H1 (cell line): ENCODE measurements around the gene DYNC1I2. TPM values are rescaled to one million over a fixed set of nuclear protein-coding genes. Genes with fewer than 3 reads are reported as not detected.

Source experiments
- CTCF ChIA-PET: fragments of 300-600 bp; sonication (Branson Sonifier 250); formaldehyde crosslinking; loops from one replicate; lab custom pipeline; 2021; ENCODE audit not compliant: partially characterized antibody; lab: Charles Lee
- POLR2A ChIA-PET: fragments of 300-600 bp; sonication (Branson Sonifier 250); formaldehyde crosslinking; loops from one replicate; lab custom pipeline; 2021; ENCODE audit warnings: inconsistent platforms; ENCODE audit not compliant: partially characterized antibody; lab: Charles Lee
- DNase-seq, 2 experiments: peaks; one replicate each; pipeline versions ENCODE4 v3.0.0 to v3.0.0-alpha.2; 2010 to 2022; ENCODE audit warnings: low spot score in 2 of 2, low read depth in 1 of 2, mixed read lengths in 1 of 2
- FAIRE-seq: peaks from 2 replicates; lab custom pipeline; 2011; peaks lifted over from hg19 to GRCh38; lab: Jason Lieb, UNC
- H2AFZ ChIP-seq: 2 replicates; pipeline ENCODE4 v1.8.1; 2012; ENCODE audit warnings: low read length, inconsistent platforms
- H2AK5ac ChIP-seq: 2 replicates; pipeline ENCODE4 v1.6.1; 2013; ENCODE audit warnings: low read depth, low read length
- H2BK120ac ChIP-seq: replicated peaks from 2 replicates; pipeline ENCODE3; 2013; ENCODE audit warnings: low read depth, low read length, inconsistent platforms
- H2BK12ac ChIP-seq: 2 replicates; pipeline ENCODE4 v1.6.1; 2013; ENCODE audit warnings: low read depth, low read length
- H2BK15ac ChIP-seq: 2 replicates; pipeline ENCODE4 v1.6.1; 2013; ENCODE audit warnings: low read length
- H2BK20ac ChIP-seq: 2 replicates; pipeline ENCODE4 v1.6.1; 2013; ENCODE audit warnings: low read length
- H2BK5ac ChIP-seq: 2 replicates; pipeline ENCODE4 v1.6.1; 2013; ENCODE audit warnings: low read depth, low read length
- H3K14ac ChIP-seq: 2 replicates; pipeline ENCODE4 v1.6.1; 2013; ENCODE audit warnings: inconsistent platforms; ENCODE audit not compliant: insufficient read length
- H3K18ac ChIP-seq: 2 replicates; pipeline ENCODE4 v1.6.1; 2013; ENCODE audit warnings: low read length; ENCODE audit errors: extremely low read depth
- H3K23ac ChIP-seq: 2 replicates; pipeline ENCODE4 v1.6.1; 2013; ENCODE audit warnings: inconsistent platforms; ENCODE audit not compliant: insufficient read length
- H3K23me2 ChIP-seq: 2 replicates; pipeline ENCODE4 v1.6.1; 2013; ENCODE audit warnings: low read depth, low read length
- H3K27ac ChIP-seq: 2 replicates; pipeline ENCODE4 v1.6.1; 2011; ENCODE audit warnings: low read depth, low read length, inconsistent platforms
- H3K27me3 ChIP-seq, 4 experiments: replicated peaks in 1 of 4; 1 replicate in 1 of 4; 2 replicates in 3 of 4; pipeline versions ENCODE4 v1.6.1 to v1.8.1; 2011 to 2013; ENCODE audit warnings: low read length in 3 of 4, mild to moderate bottlenecking in 3 of 4, inconsistent platforms in 2 of 4, mixed read lengths in 2 of 4, moderate library complexity in 1 of 4; ENCODE audit not compliant: control insufficient read depth in 3 of 4, insufficient read depth in 3 of 4; ENCODE audit errors: extremely low read depth in 1 of 4
- H3K36me3 ChIP-seq, 4 experiments: 2 replicates each; pipeline versions ENCODE4 v1.6.1 to v1.8.1; 2011 to 2013; ENCODE audit warnings: mild to moderate bottlenecking in 4 of 4, low read length in 3 of 4, moderate library complexity in 2 of 4, control low read depth in 1 of 4, inconsistent platforms in 1 of 4; ENCODE audit not compliant: insufficient read depth in 4 of 4, control insufficient read depth in 2 of 4
- H3K4ac ChIP-seq: replicated peaks from 2 replicates; pipeline ENCODE3; 2013; ENCODE audit warnings: low read length, low read depth, mixed read lengths, inconsistent platforms; ENCODE audit not compliant: insufficient read length
- H3K4me1 ChIP-seq, 4 experiments: replicated peaks in 1 of 4; 1 replicate in 1 of 4; 2 replicates in 3 of 4; pipeline versions ENCODE4 v1.6.1 to v1.8.1; 2011 to 2013; ENCODE audit warnings: low read length in 3 of 4, inconsistent platforms in 2 of 4, mixed read lengths in 1 of 4; ENCODE audit not compliant: insufficient read depth in 4 of 4, control insufficient read depth in 3 of 4
- H3K4me2 ChIP-seq, 2 experiments: 2 replicates each; pipeline versions ENCODE4 v1.6.1 to v1.8.1; 2011 to 2013; ENCODE audit warnings: low read depth in 2 of 2, low read length in 2 of 2, control low read depth in 1 of 2, inconsistent platforms in 1 of 2, mild to moderate bottlenecking in 1 of 2; ENCODE audit not compliant: insufficient read depth in 1 of 2
- H3K4me3 ChIP-seq, 4 experiments: fragments of 200-600, 300-600 bp in 1 of 4; sonication (generic), shearing (Covaris generic), sonication (Bioruptor Twin) in 1 of 4; 2 replicates each; pipeline versions ENCODE4 v1.5.1 to v1.8.1; 2011 to 2016; ENCODE audit warnings: low read length in 4 of 4, low read depth in 3 of 4, control low read depth in 2 of 4, inconsistent platforms in 2 of 4, mild to moderate bottlenecking in 2 of 4, mixed read lengths in 1 of 4, moderate library complexity in 1 of 4; ENCODE audit not compliant: insufficient read depth in 2 of 4; ENCODE audit errors: extremely low read depth in 1 of 4
- H3K56ac ChIP-seq: replicated peaks from 2 replicates; pipeline ENCODE3; 2013; ENCODE audit warnings: low read depth, mild to moderate bottlenecking, mixed read lengths, low read length, inconsistent platforms; ENCODE audit not compliant: insufficient read length
- H3K79me1 ChIP-seq: 2 replicates; pipeline ENCODE4 v1.6.1; 2013; ENCODE audit warnings: low read depth, low read length, control low read depth
- H3K79me2 ChIP-seq, 2 experiments: 2 replicates each; pipeline versions ENCODE4 v1.6.1 to v1.8.1; 2012 to 2013; ENCODE audit warnings: low read length in 2 of 2, mild to moderate bottlenecking in 2 of 2, inconsistent platforms in 1 of 2; ENCODE audit not compliant: insufficient read depth in 2 of 2, control insufficient read depth in 1 of 2
- H3K9ac ChIP-seq, 4 experiments: replicated peaks in 1 of 4; 1 replicate in 1 of 4; 2 replicates in 3 of 4; pipeline versions ENCODE4 v1.6.1 to v1.8.1; 2011 to 2013; ENCODE audit warnings: low read depth in 3 of 4, low read length in 3 of 4, control low read depth in 2 of 4, mild to moderate bottlenecking in 2 of 4, moderate library complexity in 2 of 4, inconsistent platforms in 1 of 4; ENCODE audit errors: extremely low read depth in 1 of 4
- H3K9me3 ChIP-seq, 2 experiments: 2 replicates each; pipeline versions ENCODE4 v1.6.1 to v1.8.1; 2012 to 2013; ENCODE audit warnings: mild to moderate bottlenecking in 2 of 2, moderate library complexity in 2 of 2, control low read depth in 1 of 2, inconsistent platforms in 1 of 2, low read depth in 1 of 2, low read length in 1 of 2, mixed read lengths in 1 of 2; ENCODE audit not compliant: insufficient read depth in 2 of 2
- H4K20me1 ChIP-seq, 2 experiments: replicated peaks in 1 of 2; 2 replicates each; pipeline versions ENCODE3 to v1.8.1; 2011 to 2013; ENCODE audit warnings: inconsistent platforms in 2 of 2, low read length in 2 of 2, mild to moderate bottlenecking in 1 of 2; ENCODE audit not compliant: insufficient read depth in 2 of 2, control insufficient read depth in 1 of 2
- H4K5ac ChIP-seq: 2 replicates; pipeline ENCODE4 v1.6.1; 2013; ENCODE audit warnings: low read length, low read depth, mixed read lengths, inconsistent platforms; ENCODE audit not compliant: insufficient read length
- H4K8ac ChIP-seq: 2 replicates; pipeline ENCODE4 v1.8.0; 2013; ENCODE audit warnings: mild to moderate bottlenecking, moderate library complexity, low read length, inconsistent platforms; ENCODE audit not compliant: insufficient read depth; ENCODE audit errors: extremely low read depth
- H4K91ac ChIP-seq: replicated peaks from 2 replicates; pipeline ENCODE3; 2013; ENCODE audit warnings: low read length, mixed read lengths, inconsistent platforms; ENCODE audit not compliant: insufficient read length
- ASH2L ChIP-seq: fragments of 200-600, 300-600 bp; sonication (generic); IDR thresholded peaks from one replicate; pipeline ENCODE4 v1.7.1; 2017; ENCODE audit warnings: low read length
- CBX5 ChIP-seq: fragments of 300-800, 300-1000 bp; sonication (generic); IDR thresholded peaks from 2 replicates; pipeline ENCODE4 v1.7.1; 2016; ENCODE audit warnings: antibody characterized with exemption, low read length, low read depth
- HDAC6 ChIP-seq: IDR thresholded peaks from one replicate; pipeline ENCODE4 v1.7.1; 2012; ENCODE audit warnings: low read depth, mild to moderate bottlenecking, inconsistent platforms, low read length, moderate library complexity
- KDM1A ChIP-seq: fragments of 200-600, 300-600 bp; sonication (generic); IDR thresholded peaks from 2 replicates; pipeline ENCODE4 v1.7.1; 2016; ENCODE audit warnings: mild to moderate bottlenecking, low read length, borderline replicate concordance
- KDM4A ChIP-seq: IDR thresholded peaks from one replicate; pipeline ENCODE4 v1.7.1; 2012; ENCODE audit warnings: low read depth, mild to moderate bottlenecking, moderate library complexity, low read length, inconsistent platforms; ENCODE audit not compliant: severe bottlenecking
- POLR2AphosphoS5 ChIP-seq: IDR thresholded peaks from 2 replicates; pipeline ENCODE4 v1.6.1; 2011; ENCODE audit warnings: low read depth, low read length
- POU5F1 ChIP-seq: IDR thresholded peaks from 2 replicates; pipeline ENCODE4 v1.6.1; 2011; ENCODE audit warnings: low read depth, mild to moderate bottlenecking, low read length, moderate library complexity
- RAD21 ChIP-seq, 2 experiments: IDR thresholded peaks in 1 of 2; conservative IDR thresholded peaks in 1 of 2; 2 replicates each; pipeline ENCODE4 v1.6.1; 2011; ENCODE audit warnings: low read depth in 2 of 2, low read length in 2 of 2, improper control_type of control experiment in 1 of 2, inconsistent platforms in 1 of 2, mild to moderate bottlenecking in 1 of 2, moderate library complexity in 1 of 2
- TBP ChIP-seq: IDR thresholded peaks from 2 replicates; pipeline ENCODE4 v1.6.1; 2011; ENCODE audit warnings: low read depth, low read length, improper control_type of control experiment
- ZNF274 ChIP-seq: IDR thresholded peaks from 2 replicates; pipeline ENCODE4 v1.7.0; 2012; ENCODE audit warnings: low read length, borderline replicate concordance; ENCODE audit errors: extremely low read depth
- WGBS, 2 experiments: shearing (Covaris generic) in 1 of 2; methylation state at CpG; one replicate each; pipeline versions ENCODE4 v1.1.6 to v1.1.7; 2013 to 2015; ENCODE audit warnings: low lambda C conversion rate in 2 of 2, mixed read lengths in 2 of 2, inconsistent platforms in 1 of 2, low coverage in 1 of 2, missing lambda C conversion rate in 1 of 2; ENCODE audit not compliant: insufficient replicate concordance in 2 of 2, insufficient coverage in 1 of 2, insufficient read length in 1 of 2; ENCODE audit errors: extremely low coverage in 1 of 2, missing lambda C conversion rate in 1 of 2; 5-methylcytosine and 5-hydroxymethylcytosine counted together
- polyA plus RNA-seq, 7 experiments: library from polyadenylated mRNA; depleted of rRNA in 3 of 7; stranded (reverse) in 5 of 7; unstranded in 2 of 7; fragments of >200 nt in 5 of 7; fragments of 200-250 nt in 2 of 7; gene quantifications; 1 replicate in 5 of 7; 2 replicates in 1 of 7; 4 replicates in 1 of 7; pipeline versions ENCODE4 v1.2.1 to v1.2.3, GENCODE V29; 2011 to 2013; ENCODE audit warnings: missing spikeins in 2 of 7, mixed read lengths in 2 of 7
- total RNA-seq: library from RNA; stranded (reverse); fragmentation: NEBNext Ultra II Directional; extraction: Animal tissue kit (Norgen Biotek cat#: 25700); gene quantifications from 2 replicates; pipeline ENCODE4 v1.2.1, GENCODE V29; 2021
- TF ChIP-seq, protein P1 (sequence below): IDR thresholded peaks from 2 replicates; pipeline ENCODE4 v1.6.1; 2012; ENCODE audit warnings: low read length, inconsistent platforms

DYNC1I2 gene
- total and polyA plus RNA-seq, 2 of the 8 experiments (the other 6 are each of a cell fraction or from before 2014, with no cell fraction given), result 67.3 to 68.1 TPM

DNA sequence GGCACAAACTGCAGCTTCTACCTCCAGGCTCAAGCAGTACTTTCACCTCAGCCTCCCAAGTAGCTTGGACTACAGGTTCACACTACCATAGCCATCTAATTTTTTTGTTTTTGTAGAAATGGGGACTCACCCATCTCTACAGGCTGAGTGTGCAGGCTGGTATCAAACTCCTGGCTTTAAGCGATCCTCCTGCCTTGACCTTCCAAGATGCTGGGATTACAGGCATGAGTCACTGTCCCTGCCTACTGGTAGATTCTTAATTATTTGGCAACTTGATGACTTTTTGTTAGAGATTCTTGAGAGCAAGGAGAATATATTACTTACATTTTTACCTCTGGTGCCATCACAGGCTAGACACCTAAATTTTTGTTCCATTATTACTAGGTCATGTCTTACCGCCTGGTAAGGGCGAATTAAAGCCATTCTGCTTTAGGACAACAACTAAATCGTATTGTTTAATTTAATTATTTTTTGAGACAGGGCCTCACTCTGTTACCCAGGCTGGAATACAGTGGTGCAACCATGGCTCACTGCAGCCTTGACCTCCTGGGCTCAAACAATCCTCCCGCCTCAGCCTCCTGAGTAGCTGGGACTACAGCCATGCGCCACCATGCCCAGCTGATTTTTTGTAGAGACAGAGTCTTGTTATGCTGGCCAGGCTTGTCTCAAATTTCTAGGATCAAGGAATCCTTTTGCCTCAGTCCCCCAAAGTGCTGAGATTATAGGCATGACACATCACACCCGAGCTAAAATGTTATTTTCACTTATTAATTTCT, 15.7 kb downstream of the DYNC1I2 start:
- H3K9me3 ChIP-seq, result no peaks in the 10 kb centered on the region
- H3K23me2 ChIP-seq, result no peaks in the 10 kb centered on the region; the same call in 1 of the 2 replicates
- H3K27me3 ChIP-seq, result no peaks in the 10 kb centered on the region
- H3K9ac ChIP-seq, result no peak overlapping the region
- H4K8ac ChIP-seq, result no peak overlapping the region
- H3K18ac ChIP-seq, result no peak overlapping the region
- no peak overlapping the region for H3K4me2 ChIP-seq
- H3K4ac ChIP-seq, result no peak overlapping the region
- 93% methylated on average over 7 of the region's 7 CpGs; no CpG with 5 or more reads in 1 of the 2 experiments for WGBS, 2 experiments
- CTCF ChIA-PET, result interaction anchor here (0.6 to 8.4 kb wide), 34 partner anchors 9 to 885 kb away, joined by 3 to 64 read pairs (median 5); partner anchors contain the start of gene DYNC1I2
- peaks cover 0 to 2% of the 10 kb centered on the region in 2 experiments for H4K20me1 ChIP-seq
- no peaks in the 10 kb centered on the region; a peak in 3 of 8 replicates for H3K36me3 ChIP-seq
- H3K56ac ChIP-seq, result no peak overlapping the region
- H3K79me2 ChIP-seq, result no peaks in the 10 kb centered on the region
- no peak overlapping the region for H3K23ac ChIP-seq
- no peak for DNase-seq
- H2BK120ac ChIP-seq, result no peak overlapping the region
- no peak overlapping the region for H2BK5ac ChIP-seq
- POLR2A ChIA-PET, result no interaction called here
- FAIRE-seq, result no peak
- H3K79me1 ChIP-seq, result no peaks in the 10 kb centered on the region; the same call in 1 of the 2 replicates
- H3K4me1 ChIP-seq, result no peaks in the 10 kb centered on the region; a peak in 1 of 7 replicates
- no peak overlapping the region for H2BK12ac ChIP-seq
- no peak overlapping the region for H3K14ac ChIP-seq
- no peak overlapping the region for H2BK20ac ChIP-seq
- H3K27ac ChIP-seq, result no peak overlapping the region
- H4K5ac ChIP-seq, result no peak overlapping the region
- H4K91ac ChIP-seq, result no peak overlapping the region
- H2AK5ac ChIP-seq, result no peak overlapping the region
- no peak overlapping the region for H2AFZ ChIP-seq
- no peak overlapping the region for H2BK15ac ChIP-seq
- no peak overlapping the region for H3K4me3 ChIP-seq
- no peak for TF ChIP-seq ZNF274
- no peak for TF ChIP-seq KDM4A
- no peak for TF ChIP-seq HDAC6
- TF ChIP-seq, protein P1, sequence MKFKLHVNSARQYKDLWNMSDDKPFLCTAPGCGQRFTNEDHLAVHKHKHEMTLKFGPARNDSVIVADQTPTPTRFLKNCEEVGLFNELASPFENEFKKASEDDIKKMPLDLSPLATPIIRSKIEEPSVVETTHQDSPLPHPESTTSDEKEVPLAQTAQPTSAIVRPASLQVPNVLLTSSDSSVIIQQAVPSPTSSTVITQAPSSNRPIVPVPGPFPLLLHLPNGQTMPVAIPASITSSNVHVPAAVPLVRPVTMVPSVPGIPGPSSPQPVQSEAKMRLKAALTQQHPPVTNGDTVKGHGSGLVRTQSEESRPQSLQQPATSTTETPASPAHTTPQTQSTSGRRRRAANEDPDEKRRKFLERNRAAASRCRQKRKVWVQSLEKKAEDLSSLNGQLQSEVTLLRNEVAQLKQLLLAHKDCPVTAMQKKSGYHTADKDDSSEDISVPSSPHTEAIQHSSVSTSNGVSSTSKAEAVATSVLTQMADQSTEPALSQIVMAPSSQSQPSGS, result no peak
- no peak for TF ChIP-seq POLR2AphosphoS5
- TF ChIP-seq TBP, result no peak
- no peak for TF ChIP-seq CBX5
- TF ChIP-seq RAD21 (IDR thresholded peaks at IDR 0.05 in 1 of 2, conservative IDR thresholded peaks at IDR 0.05 in 1 of 2; ENCODE audit: low read depth in 2 of 2, low read length in 2 of 2), result no peak
- no peak for TF ChIP-seq ASH2L
- TF ChIP-seq POU5F1, result no peak
- no peak for TF ChIP-seq KDM1A
